NCI-H226 (cell line): ENCODE data around the gene GON7.
"Not testable (repeated sequence)": the region's sequence is repeated elsewhere in the genome, so short reads cannot be mapped to it uniquely, and the experiment has no call there.

Source experiments
- DNase-seq: peaks from one replicate; pipeline ENCODE4 v3.0.0-alpha.2; 2015

The GON7 gene

GRCh38 chr14:93195316-93195999 is 11.4 kb downstream of the GON7 start:
- no peak for DNase-seq

GRCh38 chr14:93186956-93187355 is 19.9 kb downstream of the GON7 start:
- no peak for DNase-seq

GRCh38 chr14:93186466-93186865 is 20.4 kb downstream of the GON7 start:
- no peak for DNase-seq

- DNase-seq, result no peak
Measured at GRCh38 chr14:93185349-93185720, 21.5 kb downstream of the GON7 start.

- DNase-seq, result peak; percentile 57
Measured at GRCh38 chr14:93184391-93185348, 22.2 kb downstream of the GON7 start, which contains the start of the genes LYSET and MOAP1. Gene LYSET, plus strand, starts transcription at chr14:93185317. Its CDS starts 89 bp downstream, at chr14:93185406. Gene MOAP1, minus strand, starts transcription at chr14:93184897. Its CDS starts 655 bp downstream, at chr14:93184242.

DNA sequence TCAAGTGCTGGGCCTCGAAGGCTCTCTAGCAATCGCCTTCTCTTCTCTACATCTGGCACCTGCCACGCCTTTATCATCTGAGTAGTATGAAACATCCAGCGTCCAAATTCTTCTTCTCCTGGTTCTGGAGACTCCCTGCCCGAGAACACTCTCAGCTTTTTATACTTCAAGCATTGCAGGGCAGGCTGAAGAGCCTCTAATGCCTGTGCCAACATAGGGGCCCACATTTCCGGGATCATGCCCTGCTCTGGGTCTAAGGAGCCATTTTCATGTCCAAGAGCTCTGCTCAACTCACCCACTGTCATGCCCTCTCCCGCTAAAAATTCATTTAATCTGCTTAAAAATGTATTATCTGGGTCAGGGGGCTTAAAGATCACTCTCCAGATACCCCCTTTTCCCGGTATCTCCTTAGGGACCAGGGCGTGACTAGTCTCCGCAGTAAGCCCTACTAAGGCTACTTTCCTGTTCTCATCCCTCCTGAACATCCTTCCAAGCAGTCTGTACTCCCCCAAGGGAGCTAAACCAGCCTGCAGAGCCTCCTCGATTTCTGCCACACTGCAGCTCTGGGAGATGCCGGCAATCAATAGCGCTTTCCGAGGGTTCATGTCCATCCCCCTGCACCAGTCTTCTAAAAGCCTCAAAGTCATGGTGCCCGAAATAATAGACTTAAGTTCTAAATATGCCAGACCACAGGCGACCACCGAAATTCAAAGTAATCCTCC is 23.1 kb downstream of the GON7 start:
- no peak for DNase-seq

GRCh38 chr14:93175492-93175891 is 31.4 kb downstream of the GON7 start:
- DNase-seq, result no peak

DNA sequence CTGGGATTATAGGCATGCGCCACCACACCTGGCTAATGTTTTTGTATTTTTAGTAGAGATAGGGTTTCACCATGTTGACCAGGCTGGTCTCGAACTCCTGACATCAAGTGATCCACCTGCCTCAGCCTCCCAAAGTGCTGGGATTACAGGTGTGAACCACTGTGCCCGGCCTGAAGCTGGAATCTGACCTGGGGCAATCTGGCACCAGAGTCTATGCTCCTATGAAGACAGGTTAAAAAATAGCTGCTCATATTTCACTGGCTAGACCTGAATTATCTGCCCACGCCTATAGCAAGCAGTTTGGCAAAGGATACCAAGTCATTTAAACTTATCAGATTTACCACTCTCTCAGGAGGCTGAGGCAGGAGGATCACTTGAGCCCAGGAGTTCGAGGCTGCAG is 32.1 kb downstream of the GON7 start:
- DNase-seq, result not testable (repeated sequence)

DNA sequence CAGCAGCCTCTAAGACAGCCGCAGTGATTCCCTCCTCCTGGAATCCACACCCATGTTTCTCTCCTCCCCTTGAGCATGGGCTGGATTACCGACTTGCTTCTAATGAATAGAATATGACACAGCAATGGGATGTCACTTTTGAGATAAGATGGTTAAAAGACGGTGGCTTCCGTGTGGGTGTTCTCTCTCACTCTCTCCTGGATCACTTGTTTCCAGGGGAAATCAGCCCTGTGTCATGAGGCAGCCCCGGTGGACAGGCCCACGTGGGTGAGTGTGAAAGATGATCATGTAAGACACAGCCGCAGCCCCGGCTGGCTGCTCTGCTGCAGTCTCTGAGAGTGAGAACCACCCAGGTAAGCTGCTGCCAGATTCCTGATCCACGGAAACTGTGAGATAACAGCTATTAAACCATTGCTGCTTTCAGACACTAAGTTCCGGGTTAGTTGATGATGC is 32.9 kb downstream of the GON7 start:
- no peak for DNase-seq

DNA sequence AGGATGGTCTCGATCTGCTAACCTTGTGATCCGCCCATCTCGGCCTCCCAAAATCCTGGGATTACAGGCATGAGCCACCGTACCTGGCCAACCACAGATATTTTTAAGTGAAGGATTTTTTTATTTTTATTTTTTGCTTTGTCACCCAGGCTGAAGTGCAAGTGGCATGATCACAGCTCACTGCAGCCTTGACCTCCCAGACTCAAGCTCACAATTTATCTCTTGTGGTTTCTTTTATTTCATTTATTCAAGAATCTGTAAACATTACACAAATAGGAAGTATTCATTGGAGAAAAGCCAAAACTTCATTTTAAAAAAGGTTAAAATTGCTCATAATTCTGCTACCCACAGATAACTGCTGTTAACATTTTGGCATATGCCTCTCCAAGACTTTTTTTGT is 35.5 kb downstream of the GON7 start:
- DNase-seq, result no peak

DNA sequence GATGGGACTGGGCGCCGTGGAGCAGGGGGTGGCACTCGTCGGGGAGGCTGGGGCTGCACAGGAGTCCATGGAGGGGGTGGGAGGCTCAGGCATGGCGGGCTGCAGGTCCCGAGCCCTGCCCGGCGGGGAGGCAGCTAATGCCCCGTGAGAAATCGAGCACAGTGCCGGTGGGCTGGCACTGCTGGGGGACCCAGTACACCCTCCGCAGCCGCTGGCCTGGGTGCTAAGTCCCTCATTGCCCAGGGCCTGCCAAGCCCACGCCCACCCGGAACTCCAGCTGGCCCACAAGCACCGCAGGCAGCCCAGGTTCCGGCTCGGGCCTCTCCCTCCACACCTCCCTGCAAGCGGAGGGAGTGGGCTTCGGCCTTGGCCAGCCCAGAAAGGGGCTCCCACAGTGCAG is 36.7 kb downstream of the GON7 start:
- not testable (repeated sequence) for DNase-seq

GRCh38 chr14:93169619-93170018 is 37.2 kb downstream of the GON7 start:
- not testable (repeated sequence) for DNase-seq

DNA sequence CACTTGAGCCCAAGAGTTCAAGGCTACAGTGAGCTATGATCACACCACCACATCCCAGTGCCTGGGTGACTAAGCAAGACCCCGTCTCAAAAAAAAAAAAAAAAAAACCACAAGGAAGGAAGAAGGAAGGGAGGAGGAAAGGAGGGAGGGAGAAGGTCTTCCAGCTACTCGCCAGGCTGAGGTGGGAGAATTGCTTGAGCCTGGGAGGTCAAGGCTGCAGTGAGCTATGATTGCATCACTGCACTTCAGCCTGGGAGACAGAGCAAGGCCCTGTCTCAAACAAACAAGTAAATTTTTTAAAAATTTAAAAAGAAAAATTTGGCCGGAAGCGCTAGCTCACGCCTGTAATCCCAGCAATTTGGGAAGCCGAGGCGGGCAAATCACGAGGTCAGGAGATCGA is 38.3 kb downstream of the GON7 start:
- DNase-seq, result not testable (repeated sequence)

DNA sequence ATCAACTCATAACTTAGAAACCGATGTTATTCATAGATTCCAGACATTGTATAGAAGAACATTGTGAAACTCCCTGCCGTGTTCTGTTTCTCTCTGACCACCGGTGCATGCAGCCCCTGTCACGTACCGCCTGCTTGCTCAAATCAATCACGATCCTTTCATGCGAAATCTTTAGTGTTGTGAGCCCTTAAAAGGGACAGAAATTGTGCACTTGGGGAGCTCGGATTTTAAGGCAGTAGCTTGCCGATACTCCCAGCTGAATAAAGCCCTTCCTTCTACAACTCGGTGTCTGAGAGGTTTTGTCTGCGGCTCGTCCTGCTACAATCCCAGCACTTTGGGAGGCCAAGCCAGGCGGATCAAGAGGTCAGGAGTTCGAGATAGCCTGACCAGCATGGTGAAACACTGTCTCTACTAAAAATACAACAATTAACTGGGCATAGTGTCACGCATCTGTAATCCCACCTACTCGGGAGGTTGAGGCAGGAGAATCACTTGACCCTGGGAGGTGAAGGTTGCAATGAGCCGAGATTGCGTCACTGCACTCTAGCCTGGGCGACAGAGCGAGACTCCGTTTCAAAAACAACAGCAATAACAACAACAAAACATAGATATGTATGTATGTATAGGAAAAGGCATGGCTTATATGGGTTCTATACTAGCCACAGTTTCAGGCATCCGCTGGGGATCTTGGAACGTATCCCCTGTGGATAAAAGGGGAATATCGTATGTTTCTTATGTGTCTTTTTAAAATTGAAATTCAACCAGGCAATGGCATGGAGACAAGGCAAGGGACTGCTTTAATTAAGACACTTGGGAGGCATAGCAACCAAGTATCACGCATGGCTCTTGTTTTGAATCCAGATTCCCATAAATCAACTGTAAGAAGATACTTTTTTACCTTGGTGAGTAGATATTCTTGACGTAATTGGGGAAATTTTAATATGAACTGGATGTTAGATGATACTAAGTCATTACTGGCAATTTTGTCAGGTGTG is 41.3 kb downstream of the GON7 start:
- not testable (repeated sequence) for DNase-seq

DNA sequence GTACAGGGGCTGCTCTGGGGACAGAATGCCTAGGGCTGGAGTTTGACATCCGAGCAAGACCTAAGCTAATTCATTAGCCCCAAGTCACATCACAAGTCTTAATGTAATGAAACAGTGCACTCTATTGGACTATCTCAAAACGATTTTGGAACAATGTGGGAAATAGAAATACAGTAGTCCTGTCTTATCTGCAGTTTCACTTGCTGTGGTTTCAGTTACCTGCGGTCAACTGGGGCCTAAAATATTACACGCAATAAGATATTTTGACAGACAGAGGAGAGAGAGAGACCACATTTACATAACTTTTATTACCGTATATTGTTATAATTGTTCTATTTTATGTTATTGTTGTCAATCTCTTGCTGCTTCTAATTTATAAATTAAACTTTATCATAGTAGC is 43.3 kb downstream of the GON7 start:
- no peak for DNase-seq

DNA sequence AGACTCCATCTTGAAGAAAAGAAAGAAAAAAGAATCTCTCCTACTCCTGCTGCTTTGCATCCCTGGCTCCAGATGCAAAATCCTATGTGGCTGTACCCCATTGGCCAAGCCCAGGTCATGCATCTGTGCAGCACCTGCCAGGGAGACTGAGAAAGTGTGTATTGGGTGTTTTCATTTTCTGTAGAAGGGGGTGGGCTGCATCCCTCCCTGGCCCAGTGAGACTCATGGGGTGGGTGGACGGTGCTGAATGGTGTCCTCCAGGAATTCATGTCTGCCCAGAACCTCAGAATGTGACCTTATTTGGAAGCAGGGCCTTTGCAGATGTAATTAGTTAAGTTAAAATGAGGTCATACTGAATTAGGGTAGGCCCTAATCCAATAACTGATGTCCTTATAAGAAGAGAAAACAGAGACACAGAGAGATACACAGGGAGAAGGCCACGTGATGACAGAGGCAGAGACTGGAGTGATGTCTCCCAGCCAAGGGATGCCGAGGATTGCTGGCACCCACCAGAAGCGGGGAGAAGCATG is 45.4 kb downstream of the GON7 start:
- DNase-seq, result no peak

DNA sequence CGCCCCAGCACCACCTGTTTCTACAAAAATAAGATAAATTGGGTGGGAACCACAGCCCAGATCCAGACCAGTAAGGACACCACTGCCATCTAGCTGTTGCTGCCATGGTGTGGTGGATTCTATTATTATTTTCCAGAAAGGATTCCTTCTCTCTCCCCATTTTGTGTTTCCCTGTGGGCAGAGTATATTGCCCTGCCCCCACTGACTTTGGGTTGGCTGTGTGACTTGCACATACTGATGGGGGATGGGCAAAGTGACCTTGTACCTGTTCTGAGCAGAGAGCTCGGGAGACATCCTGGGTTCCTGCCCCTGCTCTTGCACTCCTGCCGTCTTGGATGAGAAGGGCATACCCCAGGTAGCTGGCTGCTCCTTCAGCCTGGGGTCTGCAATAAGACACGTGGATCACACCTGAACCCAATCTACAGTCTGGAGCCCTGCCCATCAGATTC is 46.5 kb downstream of the GON7 start:
- DNase-seq, result no peak

DNA sequence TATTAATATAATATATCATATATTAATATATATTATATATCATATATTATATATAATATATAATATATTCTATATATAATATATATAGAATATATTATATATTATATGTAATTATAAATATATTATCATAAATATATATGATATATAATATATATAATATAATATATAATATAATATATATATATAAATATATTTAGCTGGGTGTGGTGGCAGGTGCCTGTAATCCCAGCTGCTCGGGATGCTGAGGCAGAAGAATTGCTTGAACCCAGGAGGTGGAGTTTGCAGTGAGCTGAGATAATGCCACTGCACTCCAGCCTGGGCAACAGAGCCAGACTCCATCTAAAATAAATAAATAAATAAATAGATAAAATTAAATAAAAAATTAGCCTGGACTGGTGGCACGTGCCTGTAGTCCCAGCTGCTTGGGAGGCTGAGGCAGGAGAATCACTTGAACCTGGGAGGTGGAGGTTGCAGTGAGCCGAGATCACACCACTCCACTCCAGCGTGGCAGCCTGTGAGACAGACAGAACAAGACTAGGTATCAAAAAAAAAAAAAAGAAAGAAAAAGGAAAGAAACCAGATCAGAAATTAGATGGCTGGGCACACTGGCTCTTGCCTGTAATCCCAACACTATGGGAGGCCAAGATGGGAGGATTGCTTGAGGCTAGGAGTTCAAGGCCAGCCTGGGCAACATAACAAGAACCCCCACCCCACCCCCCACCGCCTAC is 47.1 kb downstream of the GON7 start:
- DNase-seq, result not testable (repeated sequence)

- DNase-seq, result not testable (repeated sequence)
Measured at GRCh38 chr14:93158349-93158748, 48.5 kb downstream of the GON7 start.

- no peak for DNase-seq
Measured at GRCh38 chr14:93156693-93157369, 50.0 kb downstream of the GON7 start.
